ENCODE results near the gene C3orf22.
"Not testable (repeated sequence)": the region's sequence is repeated elsewhere in the genome, so short reads cannot be mapped to it uniquely, and the experiment has no call there.

Gene C3orf22, protein sequence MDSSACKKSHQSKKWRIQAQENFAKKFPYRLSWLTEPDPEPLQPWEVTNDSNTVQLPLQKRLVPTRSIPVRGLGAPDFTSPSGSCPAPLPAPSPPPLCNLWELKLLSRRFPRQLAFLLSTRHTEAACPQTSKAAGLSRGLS

DNA sequence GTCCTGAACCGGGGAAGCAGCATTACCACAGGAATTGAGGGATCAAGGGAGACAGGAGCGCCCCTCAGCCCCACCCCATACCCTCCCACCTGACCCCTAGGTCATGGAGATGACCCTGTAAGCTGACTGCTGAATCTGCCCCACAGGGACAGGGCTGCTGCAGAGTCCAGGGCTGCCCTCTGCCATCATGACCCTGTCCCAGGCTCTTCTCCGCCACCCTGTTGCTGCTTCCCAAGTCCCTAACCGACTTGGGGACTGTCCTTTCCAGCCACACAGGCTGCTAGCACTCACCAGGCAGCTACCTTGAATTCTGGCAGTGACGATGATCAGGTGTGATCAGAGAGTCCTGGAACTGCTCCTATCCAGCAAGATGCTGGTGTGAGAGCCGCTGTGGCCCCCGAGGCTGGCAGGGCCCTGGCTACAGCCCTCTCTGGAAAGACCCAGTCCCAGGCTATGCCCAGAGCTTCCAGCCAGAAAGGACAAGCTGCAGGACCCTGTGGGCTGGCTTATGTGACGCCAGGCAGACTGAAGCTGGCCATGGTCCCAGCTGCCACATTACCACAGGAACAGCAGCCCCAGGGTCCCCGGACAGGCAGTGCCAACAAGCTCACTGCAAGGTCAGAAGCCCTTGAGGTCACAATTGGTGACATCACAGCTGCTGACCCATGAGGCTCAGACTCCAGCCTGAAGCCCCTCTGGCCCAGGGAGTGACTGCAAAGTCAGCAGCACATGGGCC, at the start of gene C3orf22:
Gene C3orf22, minus strand, starts transcription at position 597 of the 736 bp plus-strand sequence. CDS start 5,542 bp downstream, outside the sequence.
- no peak for DNase-seq

DNA sequence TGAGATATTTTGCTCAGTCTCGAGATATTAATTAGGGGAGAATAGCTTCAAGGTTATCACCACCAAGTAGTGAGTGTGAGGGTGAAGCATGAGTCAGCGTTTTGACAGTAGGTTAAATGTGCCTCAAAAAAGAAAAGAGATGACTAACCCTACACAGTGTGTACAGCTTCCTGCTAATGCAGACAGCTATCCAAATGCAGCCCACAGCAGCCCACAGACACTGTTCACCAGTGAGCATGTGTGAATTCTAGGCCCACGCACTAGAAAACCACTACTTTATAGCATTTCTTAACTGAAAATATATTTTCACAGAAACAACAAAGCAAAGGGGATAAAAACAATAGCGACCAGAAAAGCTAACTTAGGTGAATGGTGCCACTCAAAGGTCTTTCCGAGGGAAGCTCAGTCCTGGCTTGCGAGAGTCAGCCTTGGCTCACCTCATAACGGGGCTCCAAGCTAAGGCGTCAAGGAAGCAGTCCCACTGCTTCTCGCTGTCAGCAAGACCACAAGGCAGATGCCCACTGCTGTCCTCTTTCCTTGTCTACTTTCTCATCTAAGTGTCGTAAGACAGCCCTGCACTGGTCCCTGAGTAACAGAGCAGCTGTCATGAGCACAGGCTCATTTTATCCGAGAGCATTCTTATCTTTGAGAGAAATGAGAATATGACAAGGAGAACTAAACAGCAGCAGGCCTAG, 48.6 kb upstream of the C3orf22 start:
- DNase-seq = peak; percentile 58

DNA sequence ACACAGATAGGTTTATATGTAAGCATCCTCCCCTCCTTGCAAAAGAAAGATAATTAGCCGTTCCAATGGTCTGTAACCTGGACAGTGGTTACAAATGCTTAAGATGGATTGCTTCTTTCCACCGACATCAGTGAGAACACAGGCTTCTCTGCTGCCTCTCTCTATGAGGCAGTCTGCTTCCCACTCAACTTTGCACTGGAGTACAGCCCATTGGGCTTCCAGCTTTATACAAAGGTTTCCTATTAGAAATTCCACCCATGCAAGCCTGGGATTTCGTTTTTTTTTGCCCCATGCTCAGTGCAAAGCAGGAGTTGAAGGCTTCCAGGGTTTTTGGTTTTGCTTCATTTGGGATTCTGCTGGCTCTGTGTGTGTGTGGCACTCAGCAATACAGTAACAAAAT, 47.3 kb upstream of the C3orf22 start:
- no peak for DNase-seq

DNA sequence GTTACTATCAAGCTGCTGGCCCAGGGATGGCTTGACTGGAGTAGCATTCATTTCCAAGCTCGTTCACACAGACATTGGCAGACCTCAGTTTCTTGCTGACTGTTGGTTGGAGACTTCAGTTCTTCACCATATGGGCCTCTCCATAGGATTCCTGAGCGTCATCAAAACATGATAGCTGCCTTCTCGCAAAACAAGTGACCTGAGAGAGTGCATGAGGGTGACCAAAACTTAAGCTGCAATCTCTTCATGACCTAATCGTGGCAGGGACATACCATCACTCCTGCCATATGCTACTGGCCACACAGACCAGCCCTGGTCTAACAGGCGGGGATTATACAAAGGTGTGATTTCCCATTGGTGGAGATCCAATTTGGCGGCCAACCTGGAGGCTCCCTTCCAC, 46.0 kb upstream of the C3orf22 start:
- DNase-seq = no peak

DNA sequence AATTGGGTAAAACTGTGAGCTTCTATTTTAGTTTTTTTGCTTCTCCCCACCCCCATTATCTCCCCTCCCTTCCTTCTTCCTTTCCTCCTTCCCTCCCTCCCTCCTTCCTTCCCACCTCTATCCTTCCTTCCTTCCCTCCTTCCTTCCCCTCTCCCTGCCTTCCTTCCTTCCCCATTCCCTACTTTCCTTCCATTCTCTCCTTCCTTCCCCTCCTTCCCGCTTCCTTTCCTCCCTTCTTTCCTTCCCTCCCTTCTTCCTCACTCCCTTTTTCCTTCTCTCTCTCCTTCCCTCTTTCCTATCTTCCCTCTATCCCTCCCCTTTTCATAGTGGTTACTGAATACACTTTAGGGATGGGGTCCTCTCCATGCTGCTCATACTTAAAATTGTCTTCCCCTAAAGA, 40.4 kb upstream of the C3orf22 start:
- no peak for DNase-seq

DNA sequence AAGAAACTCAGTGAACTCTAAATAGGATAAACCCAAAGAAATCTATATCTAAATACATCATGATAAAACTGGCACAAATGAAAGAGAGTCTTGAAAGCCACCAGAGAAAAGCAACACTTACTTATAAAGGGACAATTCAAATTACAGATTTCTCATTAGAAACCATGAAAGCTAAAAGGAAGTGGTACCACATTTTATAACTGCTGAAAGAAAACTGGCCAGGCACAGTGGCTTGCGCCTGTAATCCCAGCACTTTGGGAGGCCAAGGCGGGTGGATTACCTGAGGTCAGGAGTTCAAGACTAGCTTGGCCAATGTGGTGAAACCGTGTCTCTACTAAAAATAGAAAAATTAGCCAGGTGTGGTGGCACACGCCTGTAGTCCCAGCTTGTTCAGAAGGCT, 36.7 kb upstream of the C3orf22 start:
- not testable (repeated sequence) for DNase-seq

DNA sequence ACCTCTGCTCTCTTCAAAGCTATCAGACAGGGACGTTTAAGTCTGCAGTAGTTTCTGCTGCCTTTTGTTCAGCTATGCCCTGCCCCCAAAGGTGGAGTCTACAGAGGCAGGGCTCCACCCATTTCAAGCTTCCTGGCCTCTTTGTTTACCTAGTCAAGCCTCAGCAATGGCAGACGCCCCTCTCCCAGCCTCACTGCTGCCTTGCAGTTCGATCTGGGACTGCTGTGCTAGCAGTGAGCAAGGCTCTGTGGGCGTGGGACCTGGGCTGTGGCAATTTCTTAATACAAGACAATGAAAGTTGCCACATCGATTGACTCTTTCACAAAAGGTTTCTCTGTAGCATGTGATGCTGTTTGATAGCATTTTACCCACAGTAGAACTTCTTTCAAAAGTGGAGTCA, 32.8 kb upstream of the C3orf22 start:
- not testable (repeated sequence) for DNase-seq

DNA sequence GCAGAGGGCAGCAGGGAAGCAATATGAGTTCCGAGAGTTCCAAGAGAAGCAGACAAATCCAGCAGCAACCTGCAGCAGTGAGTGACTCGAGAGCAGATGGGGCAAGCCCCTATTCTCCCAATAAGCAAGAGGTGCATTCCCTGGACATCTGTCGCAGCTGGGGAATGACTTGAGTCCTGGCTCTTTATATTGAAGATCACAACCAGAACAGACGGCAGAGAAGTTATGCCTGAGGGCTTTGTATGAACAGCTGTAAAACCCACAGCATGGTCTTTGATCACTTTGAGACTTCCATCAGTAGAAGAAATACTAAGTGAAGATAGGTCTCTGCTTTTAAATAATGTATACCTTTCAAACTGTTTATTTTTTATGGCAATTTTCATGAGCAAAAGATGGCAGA, 23.6 kb upstream of the C3orf22 start:
- DNase-seq = no peak

DNA sequence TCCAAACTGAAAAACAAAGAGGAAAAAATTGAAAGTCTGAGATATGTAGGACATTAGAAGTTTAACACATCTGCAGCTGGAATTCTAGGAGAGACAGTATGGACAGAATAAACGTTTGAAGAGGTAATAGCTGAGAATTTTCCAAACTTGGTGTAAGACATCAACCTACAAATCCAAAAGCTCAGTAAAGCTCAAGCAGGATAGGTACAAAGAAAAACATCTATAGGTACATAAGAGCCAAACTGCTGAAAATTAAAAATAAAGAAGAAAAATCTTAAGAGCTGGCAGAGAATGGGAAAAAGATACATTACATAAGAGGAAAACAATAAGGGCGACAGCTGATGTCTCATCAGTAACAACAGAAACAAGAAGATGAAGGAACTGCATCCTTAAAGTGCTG, 22.8 kb upstream of the C3orf22 start:
- DNase-seq = no peak

DNA sequence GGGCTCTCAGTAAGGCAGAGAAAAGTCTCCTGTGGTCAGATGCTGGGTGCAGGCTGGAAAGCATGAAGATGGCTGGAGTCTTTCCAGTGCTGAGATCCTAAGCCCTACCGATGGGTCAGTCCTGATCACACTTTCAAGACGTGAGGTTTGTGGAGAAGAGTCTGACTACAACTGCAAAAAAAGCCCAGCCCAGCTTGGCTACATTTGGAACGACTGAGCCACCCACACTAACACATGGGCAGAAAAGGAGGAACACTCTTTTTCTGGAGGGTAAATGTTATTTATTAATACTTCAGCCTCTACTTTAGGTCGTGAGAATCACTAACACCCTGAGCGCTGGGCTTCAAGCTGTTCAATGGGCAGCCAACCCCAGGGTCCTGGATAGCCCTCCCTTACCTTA, 22.0 kb upstream of the C3orf22 start:
- DNase-seq = no peak

DNA sequence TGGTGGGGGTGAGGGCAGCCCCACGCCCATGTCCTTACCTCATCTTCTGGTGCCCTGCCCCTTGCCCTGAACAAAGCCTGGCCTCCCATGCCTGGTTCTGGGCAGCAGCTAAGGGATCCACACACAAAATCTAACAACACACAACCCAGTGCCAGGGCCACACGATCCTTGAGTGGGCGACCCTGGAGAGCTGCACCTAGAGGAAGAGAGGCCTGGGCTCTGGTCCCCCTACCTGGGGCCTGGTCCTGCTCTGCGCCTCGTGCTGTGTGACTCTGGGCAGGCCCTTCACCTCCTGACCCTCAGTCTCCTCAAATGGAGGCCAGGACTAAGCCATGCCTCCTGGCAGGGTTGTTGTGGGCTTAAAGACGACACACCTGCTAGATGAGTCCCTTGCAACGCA, 20.0 kb upstream of the C3orf22 start:
- DNase-seq = no peak

DNA sequence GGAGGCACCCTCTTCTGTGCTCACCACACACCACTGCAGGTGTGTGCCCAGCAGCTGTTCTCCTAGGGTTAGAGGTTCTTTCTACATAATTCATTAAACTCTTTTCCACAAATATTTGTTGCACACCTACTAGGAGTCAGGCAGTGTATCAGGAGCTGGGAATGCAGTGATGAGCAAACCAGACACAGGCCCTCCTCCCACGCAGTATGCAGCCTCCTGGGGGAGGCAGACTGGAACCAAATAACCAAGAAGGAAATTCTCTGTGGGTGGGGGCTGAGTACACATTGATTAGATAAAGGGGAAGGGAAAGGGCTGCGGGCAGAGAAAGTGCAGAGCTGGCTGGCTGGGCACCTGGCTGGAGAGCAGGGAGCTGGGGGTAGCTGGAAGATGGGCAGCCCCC, 18.5 kb upstream of the C3orf22 start:
- no peak for DNase-seq

DNA sequence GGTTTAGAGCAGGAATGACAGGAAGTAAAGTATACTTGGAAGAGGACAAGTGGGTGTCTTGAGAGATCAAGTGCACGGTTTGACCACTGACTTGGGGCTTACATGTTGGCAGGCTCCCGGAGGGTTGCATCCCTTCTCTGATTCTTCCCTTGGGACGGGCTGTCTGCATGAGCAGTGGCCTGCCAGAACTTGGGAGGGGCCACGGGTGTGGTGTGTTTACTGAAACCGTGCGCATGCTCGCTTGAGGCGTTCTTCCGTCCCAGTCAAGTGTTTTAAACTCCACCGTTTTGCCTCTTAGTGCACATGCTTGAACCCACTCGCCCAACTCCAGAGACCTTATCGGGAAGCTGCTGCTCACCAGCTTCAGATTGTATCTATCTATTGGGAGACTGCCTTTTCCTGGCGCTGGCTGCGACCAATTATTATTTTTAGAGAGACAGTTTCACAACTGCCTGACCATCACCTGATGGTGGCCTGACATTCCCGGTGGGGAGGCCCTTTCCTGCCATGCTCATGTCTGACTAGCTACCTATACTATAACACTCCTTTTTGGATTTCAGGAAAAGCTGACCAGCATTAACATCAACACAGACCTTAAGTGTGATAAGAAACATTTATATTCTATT, 14.9 kb upstream of the C3orf22 start:
- DNase-seq = no peak

DNA sequence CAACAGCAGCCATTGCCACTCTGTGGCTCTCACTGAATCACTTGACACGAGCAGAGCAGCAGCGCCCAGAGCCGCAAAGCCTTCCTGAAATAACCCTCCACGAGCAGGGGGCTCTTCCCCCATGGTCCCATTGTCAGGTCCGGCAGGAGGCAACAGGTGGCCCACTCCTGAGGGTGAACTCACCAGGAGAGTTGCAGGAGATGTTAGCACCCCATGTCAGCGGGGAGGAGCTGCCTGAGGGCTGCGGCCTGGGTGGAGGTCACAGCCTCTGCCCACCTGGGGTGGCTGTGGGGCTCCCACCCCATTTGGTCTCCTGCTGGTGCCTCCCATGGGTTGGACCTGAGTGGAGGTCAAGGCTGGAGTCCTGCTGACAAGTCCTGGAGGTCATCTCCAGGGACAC, 12.3 kb upstream of the C3orf22 start:
- no peak for DNase-seq

DNA sequence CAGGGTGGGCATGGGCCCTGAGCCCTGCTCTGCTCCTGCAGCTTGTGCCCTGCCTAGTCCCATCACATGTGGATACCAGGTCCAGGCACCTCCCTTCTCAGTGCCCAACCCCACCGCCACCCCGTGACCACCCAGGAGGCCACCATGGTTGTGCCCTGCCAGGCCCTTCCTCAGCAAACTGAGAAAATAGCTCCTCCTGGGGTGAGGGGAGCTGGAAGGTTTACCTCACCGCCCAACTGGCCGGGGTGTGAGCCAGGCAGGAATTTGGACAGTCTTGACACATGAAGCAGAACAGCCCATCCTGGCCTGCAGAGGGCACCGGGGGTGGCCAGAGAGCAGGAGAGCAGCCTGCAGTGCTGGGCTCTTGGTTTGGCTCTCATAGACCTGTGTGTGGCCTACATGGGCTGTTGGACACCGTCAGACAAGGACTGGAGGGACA, 11.4 kb upstream of the C3orf22 start:
- no peak for DNase-seq

DNA sequence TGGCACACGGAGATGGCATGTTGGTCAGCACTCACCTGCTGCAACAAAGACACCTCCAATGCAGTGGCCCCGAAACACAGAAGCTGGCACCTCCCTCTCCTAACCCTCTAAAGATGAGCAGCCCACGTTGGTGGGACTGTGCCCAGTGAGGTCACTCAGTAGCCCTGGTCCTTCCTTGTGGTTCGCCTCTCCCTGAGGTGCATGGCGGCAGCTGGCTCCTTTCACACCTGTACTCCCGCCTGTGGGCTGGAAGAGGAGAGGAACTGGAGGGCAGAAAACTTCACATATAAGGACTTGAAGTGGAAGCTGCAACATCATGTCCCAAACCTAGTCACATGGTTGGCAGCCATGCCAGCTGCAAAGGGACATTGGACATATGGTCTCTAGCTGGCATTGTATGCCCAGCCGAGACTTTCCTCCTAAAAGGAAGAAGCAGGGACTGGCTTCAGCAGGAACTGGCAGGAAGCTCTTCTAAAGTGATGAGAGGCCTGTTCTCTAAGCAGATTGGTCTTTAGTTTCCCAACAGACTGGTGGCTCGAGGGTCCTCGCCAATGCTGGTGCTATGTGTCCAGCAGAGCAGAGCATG, 10.8 kb upstream of the C3orf22 start:
- DNase-seq = no peak

DNA sequence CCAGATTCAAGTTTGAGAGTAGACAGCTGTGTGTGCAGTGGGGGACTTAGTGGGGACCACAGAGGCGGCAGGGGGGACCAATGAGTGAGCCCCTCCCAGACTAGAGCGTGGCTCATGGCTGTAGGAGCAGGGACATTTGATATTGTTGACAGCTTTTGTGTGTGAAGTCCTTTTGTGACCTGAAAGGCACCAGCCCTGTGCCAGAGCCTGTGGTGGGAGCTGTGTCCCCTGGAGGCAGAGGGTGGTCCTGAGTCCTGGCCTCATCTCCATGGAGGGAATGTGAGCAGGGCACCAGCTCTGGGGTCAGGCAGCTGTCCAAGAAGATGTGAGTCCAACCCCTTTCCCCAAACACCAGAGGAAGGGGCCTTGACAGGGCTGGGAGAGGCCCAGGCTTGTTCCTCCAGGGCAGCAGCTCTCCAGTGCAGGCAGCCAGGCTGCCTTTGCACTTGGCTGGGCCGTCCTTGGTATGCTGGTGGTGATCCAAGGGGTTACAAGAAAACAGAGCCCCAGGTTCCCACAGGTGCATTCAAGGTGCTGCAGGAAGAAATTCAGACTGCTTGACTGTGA, 10.1 kb upstream of the C3orf22 start:
- DNase-seq = no peak

DNA sequence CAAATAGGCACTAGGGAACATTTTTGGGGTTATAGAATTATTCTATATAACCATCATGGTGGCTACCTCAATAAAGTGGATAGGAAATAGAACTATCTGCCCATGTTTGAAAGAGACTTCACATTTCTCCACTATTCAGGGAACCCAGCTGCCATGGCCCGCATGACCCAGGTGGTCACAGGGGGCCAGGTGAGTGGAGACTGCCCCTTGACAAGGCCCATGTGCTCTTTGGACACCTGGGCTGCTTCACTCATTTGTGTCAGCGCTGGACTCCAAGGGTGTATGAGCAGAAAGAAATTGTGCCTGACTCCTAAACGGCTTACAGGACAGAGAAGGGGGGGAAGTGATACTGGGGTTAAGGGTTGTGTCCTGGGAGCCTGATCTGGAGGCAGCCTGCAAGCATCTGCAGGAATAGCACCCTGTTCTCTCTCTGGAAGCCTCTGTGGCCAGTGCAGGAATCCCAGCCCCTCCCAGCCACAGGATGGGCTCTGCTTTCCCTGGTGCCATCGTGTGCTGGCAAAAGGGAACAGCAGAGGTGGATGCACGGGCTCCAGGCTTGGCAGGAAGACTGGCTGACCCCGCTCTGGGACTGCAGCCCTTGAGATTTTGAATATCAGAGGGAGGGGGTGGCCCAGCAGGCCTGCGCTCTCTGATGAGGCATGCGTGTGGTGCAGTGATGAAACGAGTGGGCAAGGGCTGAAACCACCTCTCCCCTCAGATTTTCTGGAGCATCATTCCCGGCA, 9.1 kb upstream of the C3orf22 start:
- no peak for DNase-seq

DNA sequence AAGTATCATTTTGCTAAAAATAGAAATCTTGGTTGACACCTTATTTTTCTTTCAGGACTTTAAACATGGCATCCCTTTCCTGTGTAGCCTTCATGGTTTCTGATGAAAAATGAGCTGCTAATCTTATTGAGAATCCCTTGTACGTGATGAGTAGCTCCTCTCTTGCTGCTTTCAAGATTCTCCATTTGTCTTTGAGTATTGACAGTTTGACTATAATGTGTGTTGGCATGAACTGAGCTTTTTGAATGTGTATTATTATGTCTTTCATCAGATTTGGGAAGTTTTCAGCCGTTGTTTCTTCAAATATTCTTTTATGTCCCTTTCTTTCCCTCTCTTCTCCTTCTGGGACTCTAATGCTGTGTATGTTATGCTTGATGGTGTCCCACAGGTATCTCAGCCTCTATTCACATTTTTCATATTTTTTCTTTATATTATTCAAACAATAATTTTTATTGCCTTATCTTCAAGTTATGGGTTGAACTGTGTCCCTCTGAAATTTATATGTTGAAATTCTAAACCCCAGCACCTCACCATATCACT, 4.1 kb upstream of the C3orf22 start:
- no peak for DNase-seq

DNA sequence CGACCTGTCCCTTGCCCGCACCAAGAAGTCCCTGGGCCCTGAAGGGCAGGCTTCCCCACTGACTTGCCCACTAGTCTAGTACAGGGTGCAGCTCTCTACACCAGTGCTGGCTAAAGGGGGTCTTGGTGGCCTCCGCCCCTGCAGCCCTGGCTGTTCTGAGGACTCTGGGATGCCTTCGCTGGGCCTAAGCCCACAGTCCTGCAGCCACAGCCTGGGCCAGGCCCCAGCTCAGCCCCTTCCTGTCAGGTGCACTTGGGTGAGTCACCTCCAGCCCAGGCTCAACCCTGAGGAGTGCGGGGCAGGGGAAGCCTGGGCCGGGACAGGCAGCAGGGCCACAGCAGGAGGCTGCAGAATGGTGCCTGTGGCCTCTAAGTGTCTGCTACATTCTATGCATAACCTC, 971 bp downstream of the C3orf22 start:
- DNase-seq = no peak

DNA sequence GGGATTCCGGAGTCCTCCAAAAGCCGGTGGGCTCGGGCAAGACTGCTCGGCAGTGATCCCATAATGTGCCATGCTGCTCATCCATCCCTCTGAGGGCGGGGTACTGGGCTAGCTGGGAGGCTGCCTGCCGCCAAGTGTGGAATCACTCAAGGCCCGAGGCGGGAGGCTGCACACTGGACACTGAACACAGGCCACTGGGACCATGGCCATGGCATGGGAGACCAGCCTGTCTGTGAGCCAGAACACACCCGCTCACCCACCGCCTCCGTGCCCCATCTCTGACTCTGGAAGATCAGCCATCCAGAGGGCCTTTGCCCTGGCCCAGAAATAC, 1.4 kb downstream of the C3orf22 start:
- no peak for DNase-seq

All from fibroblast of upper back skin (primary cell).